GM19240 (cell line): ENCODE data around the gene FGF1.

ENCODE experiments used
- DNase-seq: peaks from one replicate; pipeline ENCODE4 v3.0.0; 2011; ENCODE audit warnings: low spot score; ENCODE audit not compliant: insufficient read length

Gene FGF1

GRCh38 chr5:142614054-142614453 is 71.8 kb downstream of the FGF1 start:
- DNase-seq, result no peak

DNA sequence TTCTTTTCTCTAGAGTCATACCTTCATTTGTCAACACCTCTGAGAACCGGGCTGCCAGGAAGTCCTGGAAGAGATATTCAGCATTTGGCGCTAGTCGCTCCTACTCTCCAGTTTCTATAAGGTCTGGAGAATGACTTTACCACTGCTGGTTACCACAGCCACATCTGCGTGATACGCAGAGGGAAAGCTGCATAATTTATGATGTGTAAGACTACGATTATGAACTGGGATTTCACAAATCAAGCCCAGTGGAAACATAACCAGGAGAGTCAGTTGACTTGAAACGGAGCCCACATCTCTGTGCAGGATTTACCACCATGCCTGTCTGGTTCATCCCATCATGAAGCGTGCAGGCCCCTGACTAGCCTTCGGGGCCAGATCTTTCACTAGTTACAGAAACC is 72.6 kb downstream of the FGF1 start:
- DNase-seq, result no peak

- DNase-seq, result no peak
Measured at GRCh38 chr5:142612494-142613270, 73.2 kb downstream of the FGF1 start.

GRCh38 chr5:142611154-142611553 is 74.7 kb downstream of the FGF1 start:
- peak; percentile 58 for DNase-seq

DNA sequence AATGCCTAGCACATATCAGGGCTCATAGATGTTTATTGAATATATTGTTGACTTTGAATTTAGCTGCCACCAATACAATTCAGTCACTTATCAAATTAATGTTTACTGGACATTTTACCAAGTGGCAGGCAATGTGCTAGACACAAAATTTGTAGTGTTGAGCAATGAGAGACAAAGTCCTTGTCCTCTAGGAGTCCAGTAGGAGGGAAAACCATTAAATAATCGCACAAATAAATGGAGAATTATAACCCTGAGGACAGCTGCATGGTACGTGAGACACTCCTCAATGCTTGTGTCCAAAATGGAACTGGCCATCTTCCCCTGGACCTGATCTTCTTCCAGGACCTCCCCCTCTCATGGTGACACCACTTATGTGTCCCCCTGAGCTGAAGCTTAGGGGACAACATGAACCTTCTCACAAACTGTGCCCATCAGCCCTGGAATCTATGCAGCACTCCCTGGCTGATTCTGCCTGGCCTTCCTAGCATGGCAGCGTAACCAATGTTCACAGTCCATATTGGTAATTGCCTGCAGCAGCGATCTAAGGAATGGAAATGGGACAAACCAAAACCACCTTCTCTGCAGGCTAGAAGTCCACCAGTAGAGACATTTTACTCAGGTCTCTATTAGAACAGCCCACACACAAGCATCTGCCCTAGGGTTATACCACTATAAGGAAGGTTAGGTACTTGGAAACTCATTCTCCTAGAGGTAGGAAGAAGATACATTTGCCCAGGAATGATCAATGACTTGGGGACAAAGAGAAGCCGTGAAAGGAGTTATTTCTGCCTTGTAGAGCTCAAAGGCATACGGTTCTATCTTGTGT is 75.5 kb downstream of the FGF1 start:
- DNase-seq, result no peak

- no peak for DNase-seq
Measured at GRCh38 chr5:142609142-142609541, 76.7 kb downstream of the FGF1 start.

- DNase-seq, result no peak
Measured at GRCh38 chr5:142608081-142608480, 77.8 kb downstream of the FGF1 start.

GRCh38 chr5:142605611-142606010 is 80.3 kb downstream of the FGF1 start:
- no peak for DNase-seq

DNA sequence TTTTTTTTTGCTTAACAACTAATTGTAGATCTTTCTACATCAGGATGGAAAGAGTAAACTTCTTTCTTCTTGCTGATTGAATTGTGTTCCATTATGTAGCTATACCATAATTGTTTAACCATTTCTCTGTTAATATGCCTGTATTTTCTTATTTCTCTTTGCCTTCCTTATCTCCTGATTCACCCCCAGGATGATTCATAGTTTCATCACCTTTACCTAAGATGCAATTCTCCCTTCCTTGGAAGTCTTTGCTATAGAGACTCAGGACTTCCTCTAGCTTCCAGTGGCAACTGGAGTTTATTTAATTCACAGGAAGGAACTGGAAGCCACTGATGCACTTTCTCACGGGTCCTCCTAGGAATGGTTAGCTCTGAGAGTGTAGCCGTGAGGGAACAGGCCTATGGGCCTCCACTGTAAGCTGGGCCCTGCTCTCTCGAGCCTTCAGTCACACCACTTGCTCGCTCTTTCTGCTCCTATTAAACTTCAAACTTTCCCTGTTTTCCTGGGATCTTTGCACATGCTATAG is 83.1 kb downstream of the FGF1 start:
- no peak for DNase-seq

DNA sequence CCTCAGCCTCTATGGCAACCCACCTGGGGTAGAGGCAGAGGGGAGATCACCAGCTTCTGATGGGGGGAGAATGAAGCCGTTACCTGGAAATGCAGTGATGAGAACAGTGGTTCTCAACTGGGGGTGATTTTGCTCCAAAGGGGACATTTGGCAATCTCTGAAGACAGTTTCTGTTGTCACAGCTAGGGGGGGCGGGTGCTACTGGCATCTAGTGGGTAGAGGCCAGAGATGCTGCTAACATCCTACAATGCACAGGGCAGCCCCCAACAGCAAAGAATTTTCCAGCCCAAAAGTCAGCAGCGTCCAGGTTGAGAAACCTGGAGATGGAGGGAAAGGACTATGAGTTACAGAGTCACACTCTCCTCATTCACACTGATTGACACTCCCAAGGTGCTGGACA is 84.5 kb downstream of the FGF1 start:
- DNase-seq, result no peak

GRCh38 chr5:142600611-142601358 is 85.1 kb downstream of the FGF1 start:
- DNase-seq, result no peak

DNA sequence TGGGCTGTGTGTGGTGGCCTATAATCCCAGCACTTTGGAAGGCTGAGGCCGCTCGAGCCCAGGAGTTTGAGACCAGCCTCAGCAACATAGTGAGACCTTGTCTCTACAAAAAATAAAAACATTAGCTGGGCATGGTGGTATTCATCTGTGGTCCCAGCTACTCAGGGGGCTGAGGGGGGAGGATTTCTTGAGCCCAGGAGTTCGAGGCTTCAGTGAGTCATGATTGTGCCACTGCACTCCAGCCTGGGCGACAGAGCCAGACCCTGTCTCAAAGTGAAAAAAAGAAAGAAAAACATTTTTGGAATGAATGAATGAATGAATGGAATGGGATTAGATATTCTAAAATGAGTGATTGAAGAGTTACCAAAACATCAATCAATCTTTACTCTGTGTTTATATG is 85.8 kb downstream of the FGF1 start:
- DNase-seq, result no peak

GRCh38 chr5:142598338-142598700 is 87.6 kb downstream of the FGF1 start:
- DNase-seq, result no peak

GRCh38 chr5:142597546-142598337 is 88.1 kb downstream of the FGF1 start:
- DNase-seq, result no peak

DNA sequence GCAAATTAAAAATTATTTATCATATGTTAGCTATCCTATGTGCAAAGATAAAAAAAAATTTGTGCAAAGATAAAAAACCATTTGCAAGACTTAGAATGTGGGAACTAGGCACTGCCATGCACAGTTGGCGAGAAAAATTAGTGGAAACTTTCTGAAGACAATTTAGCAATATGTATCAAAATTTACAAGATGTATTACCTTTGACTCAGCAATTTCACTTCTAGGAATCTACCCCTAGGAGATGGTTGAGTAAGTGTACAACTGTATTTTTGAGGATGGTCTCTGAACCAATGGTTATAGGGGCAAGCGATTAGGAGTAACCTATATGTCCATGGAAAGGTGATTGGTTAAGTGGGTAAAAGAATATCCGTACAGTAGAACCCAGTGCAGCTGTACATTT is 88.9 kb downstream of the FGF1 start:
- no peak for DNase-seq

DNA sequence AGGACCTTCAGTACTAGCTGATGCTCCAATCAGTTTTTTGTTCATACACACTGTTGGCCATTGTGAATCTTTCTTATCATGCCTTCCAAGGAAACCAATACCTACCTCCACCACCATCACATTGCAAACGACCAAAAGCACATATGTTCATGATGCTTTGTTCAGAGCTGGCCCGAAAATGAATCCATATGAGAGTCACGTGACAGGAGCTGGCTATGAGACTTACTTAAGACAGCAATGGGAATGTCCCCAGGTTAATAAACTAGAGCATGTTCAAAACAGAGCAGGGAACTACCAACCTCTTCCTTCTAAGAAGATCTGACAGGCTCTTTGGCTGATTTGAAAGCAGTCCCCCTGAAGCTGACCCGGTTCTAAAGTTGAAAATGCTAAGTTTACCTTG is 93.5 kb downstream of the FGF1 start:
- DNase-seq, result no peak

- DNase-seq, result no peak
Measured at GRCh38 chr5:142590451-142591231, 95.2 kb downstream of the FGF1 start.

GRCh38 chr5:142589720-142590119 is 96.2 kb downstream of the FGF1 start:
- no peak for DNase-seq

DNA sequence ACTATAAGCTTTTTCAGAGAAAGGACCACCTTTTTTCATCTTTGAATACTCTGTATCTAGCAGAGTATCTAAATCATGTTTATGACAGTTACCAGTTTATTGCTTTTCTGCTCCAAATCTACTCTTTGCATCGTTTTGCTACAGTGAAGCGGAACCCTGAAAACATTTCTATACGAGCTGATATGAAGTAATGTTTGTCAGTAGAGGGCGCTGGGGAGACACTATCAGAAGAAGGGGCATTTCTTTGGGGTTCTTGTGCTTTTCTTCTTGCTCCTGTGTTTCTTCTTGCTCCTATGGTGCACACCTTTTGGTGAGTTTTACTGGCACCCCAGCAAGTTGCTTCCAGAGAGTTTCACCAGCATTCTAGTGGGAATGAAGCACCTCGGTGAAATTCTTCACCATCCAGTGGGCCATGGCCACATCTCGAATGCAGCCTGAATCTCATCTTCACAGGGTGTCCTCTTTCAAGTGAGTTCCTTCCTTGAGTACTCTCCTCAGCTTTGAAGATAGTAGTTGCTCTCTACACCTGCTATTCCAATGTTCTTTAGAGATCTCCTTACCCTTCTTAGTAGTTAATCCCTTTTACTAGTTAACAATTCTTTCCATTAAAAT is 98.4 kb downstream of the FGF1 start:
- DNase-seq, result no peak

- DNase-seq, result no peak
Measured at GRCh38 chr5:142586552-142586951, 99.3 kb downstream of the FGF1 start.
